H9 (cell line): Measurements from ENCODE around the gene CARD19. TPM values are rescaled to one million over a fixed set of nuclear protein-coding genes. Genes with fewer than 3 reads are reported as not detected.

ENCODE experiments used
- DNase-seq: peaks from one replicate; pipeline ENCODE4 v3.0.0-alpha.2; 2017
- H2AFZ ChIP-seq: one replicate; pipeline ENCODE4 v1.6.1; 2013; ENCODE audit warnings: mild to moderate bottlenecking, low read length, control low read depth, moderate library complexity
- H2AK5ac ChIP-seq: 2 replicates; pipeline ENCODE4 v1.6.1; 2013; ENCODE audit warnings: low read length, control low read depth, mixed read lengths; ENCODE audit not compliant: insufficient read length
- H2BK120ac ChIP-seq: one replicate; pipeline ENCODE4 v1.6.1; 2013; ENCODE audit warnings: low read depth, mild to moderate bottlenecking, low read length, control low read depth, inconsistent platforms; ENCODE audit not compliant: poor library complexity, severe bottlenecking
- H2BK12ac ChIP-seq: 2 replicates; pipeline ENCODE4 v1.6.1; 2013; ENCODE audit warnings: low read length, control low read depth, mixed read lengths, low read depth; ENCODE audit not compliant: insufficient read length
- H2BK15ac ChIP-seq: 2 replicates; pipeline ENCODE4 v1.6.1; 2013; ENCODE audit warnings: low read depth, low read length, control low read depth
- H2BK20ac ChIP-seq: one replicate; pipeline ENCODE4 v1.6.1; 2013; ENCODE audit warnings: low read depth, mild to moderate bottlenecking, low read length, control low read depth, inconsistent platforms; ENCODE audit not compliant: poor library complexity, severe bottlenecking
- H2BK5ac ChIP-seq: 2 replicates; pipeline ENCODE4 v1.6.1; 2013; ENCODE audit warnings: low read length, control low read depth, mixed read lengths; ENCODE audit not compliant: insufficient read length
- H3K14ac ChIP-seq: 2 replicates; pipeline ENCODE4 v1.6.1; 2013; ENCODE audit warnings: low read length, control low read depth; ENCODE audit not compliant: insufficient read depth
- H3K18ac ChIP-seq: 2 replicates; pipeline ENCODE4 v1.6.1; 2013; ENCODE audit warnings: low read depth, mild to moderate bottlenecking, mixed read lengths, low read length, control low read depth; ENCODE audit not compliant: insufficient read length
- H3K23ac ChIP-seq: 2 replicates; pipeline ENCODE4 v1.6.1; 2013; ENCODE audit warnings: low read length, control low read depth, mixed read lengths, low read depth; ENCODE audit not compliant: insufficient read length
- H3K23me2 ChIP-seq: 2 replicates; pipeline ENCODE4 v1.6.1; 2013; ENCODE audit warnings: low read depth, mild to moderate bottlenecking, mixed read lengths, low read length, control low read depth; ENCODE audit not compliant: insufficient read length, poor library complexity, severe bottlenecking
- H3K27ac ChIP-seq: 2 replicates; pipeline ENCODE4 v1.5.1; 2013; ENCODE audit warnings: low read length, control low read depth, mixed read lengths, low read depth; ENCODE audit not compliant: insufficient read length
- H3K27me3 ChIP-seq: 2 replicates; pipeline ENCODE4 v1.6.1; 2013; ENCODE audit warnings: low read length, control low read depth, inconsistent platforms; ENCODE audit not compliant: insufficient read depth
- H3K4ac ChIP-seq: 2 replicates; pipeline ENCODE4 v1.6.1; 2013; ENCODE audit warnings: low read depth, mild to moderate bottlenecking, control low read depth, inconsistent platforms, low read length, moderate library complexity
- H3K4me1 ChIP-seq: 2 replicates; pipeline ENCODE4 v1.6.1; 2013; ENCODE audit warnings: low read length, control low read depth, inconsistent platforms; ENCODE audit not compliant: insufficient read depth
- H3K4me2 ChIP-seq: 2 replicates; pipeline ENCODE4 v1.6.1; 2013; ENCODE audit warnings: low read length, control low read depth, mixed read lengths; ENCODE audit not compliant: insufficient read length, insufficient read depth
- H3K56ac ChIP-seq: 2 replicates; pipeline ENCODE4 v1.6.1; 2013; ENCODE audit warnings: low read depth, mild to moderate bottlenecking, mixed read lengths, low read length, control low read depth; ENCODE audit not compliant: insufficient read length
- H3K79me1 ChIP-seq: 2 replicates; pipeline ENCODE4 v1.6.1; 2013; ENCODE audit warnings: low read depth, mild to moderate bottlenecking, moderate library complexity, low read length, control low read depth, inconsistent platforms; ENCODE audit not compliant: insufficient read depth, poor library complexity, severe bottlenecking
- H3K79me2 ChIP-seq: 2 replicates; pipeline ENCODE4 v1.6.1; 2013; ENCODE audit warnings: low read length, control low read depth, inconsistent platforms; ENCODE audit not compliant: insufficient read depth
- H3K9ac ChIP-seq: 2 replicates; pipeline ENCODE4 v1.6.1; 2013; ENCODE audit warnings: low read length, control low read depth, mixed read lengths; ENCODE audit not compliant: insufficient read length; ENCODE audit errors: extremely low read depth
- H3K9me3 ChIP-seq: one replicate; pipeline ENCODE4 v1.6.1; 2013; ENCODE audit warnings: low read depth, low read length, inconsistent platforms; ENCODE audit not compliant: control insufficient read depth
- H3T11ph ChIP-seq: one replicate; pipeline ENCODE4 v1.6.1; 2013; ENCODE audit warnings: mild to moderate bottlenecking, low read length, control low read depth, inconsistent platforms
- H4K20me1 ChIP-seq: one replicate; pipeline ENCODE4 v1.6.1; 2013; ENCODE audit not compliant: control insufficient read depth, insufficient read length, insufficient read depth
- H4K5ac ChIP-seq: 2 replicates; pipeline ENCODE4 v1.6.1; 2013; ENCODE audit warnings: low read depth, mild to moderate bottlenecking, mixed read lengths, low read length, control low read depth; ENCODE audit not compliant: insufficient read length
- H4K8ac ChIP-seq: replicated peaks from 2 replicates; pipeline ENCODE4 v1.6.1; 2013; ENCODE audit warnings: low read length, control low read depth, mixed read lengths, low read depth; ENCODE audit not compliant: insufficient read length
- H4K91ac ChIP-seq: 2 replicates; pipeline ENCODE4 v1.6.1; 2013; ENCODE audit warnings: low read depth, mild to moderate bottlenecking, moderate library complexity, mixed read lengths, low read length, control low read depth; ENCODE audit not compliant: insufficient read length
- H3K27ac Mint-ChIP-seq, 3 experiments: 2 replicates in 2 of 3; 3 replicates in 1 of 3; pipeline ENCODE4 v1.8.0; 2020 to 2021; ENCODE audit warnings: mixed read lengths in 3 of 3, mild to moderate bottlenecking in 1 of 3, moderate library complexity in 1 of 3
- H3K27me3 Mint-ChIP-seq: 2 replicates; pipeline ENCODE4 v1.8.0; 2021; ENCODE audit warnings: low read depth, mild to moderate bottlenecking, moderate library complexity, mixed read lengths
- H3K36me3 Mint-ChIP-seq, 3 experiments: 2 replicates in 2 of 3; 3 replicates in 1 of 3; pipeline ENCODE4 v1.8.0; 2020 to 2021; ENCODE audit warnings: low read depth in 3 of 3, mixed read lengths in 3 of 3; ENCODE audit not compliant: insufficient read depth in 1 of 3
- H3K4me1 Mint-ChIP-seq, 2 experiments: 2 replicates each; pipeline ENCODE4 v1.8.0; 2020; ENCODE audit warnings: mixed read lengths in 2 of 2
- H3K4me3 Mint-ChIP-seq, 2 experiments: 2 replicates in 1 of 2; 3 replicates in 1 of 2; pipeline ENCODE4 v1.8.0; 2020 to 2021; ENCODE audit warnings: mild to moderate bottlenecking in 2 of 2, mixed read lengths in 2 of 2, moderate library complexity in 1 of 2
- H3K9me3 Mint-ChIP-seq, 2 experiments: 2 replicates in 1 of 2; 3 replicates in 1 of 2; pipeline ENCODE4 v1.8.0; 2020; ENCODE audit warnings: mild to moderate bottlenecking in 2 of 2, mixed read lengths in 2 of 2, moderate library complexity in 1 of 2
- WGBS: extraction: QIAGEN DNeasy Blood & Tissue Kit; methylation state at CpG from one replicate; pipeline ENCODE4 v1.1.7; 2013; ENCODE audit warnings: missing lambda C conversion rate, low lambda C conversion rate, mixed read lengths; ENCODE audit not compliant: insufficient read length; ENCODE audit errors: extremely low coverage; 5-methylcytosine and 5-hydroxymethylcytosine counted together
- total RNA-seq: library from RNA; stranded (reverse); gene quantifications from 2 replicates; pipeline ENCODE4 v1.2.1, GENCODE V29; 2021
- TF ChIP-seq, protein P1 (sequence below): fragments of 200-600 bp; sonication (generic); conservative IDR thresholded peaks from 3 replicates; pipeline ENCODE4 v1.8.0; 2021; ENCODE audit warnings: antibody characterized with exemption, mild to moderate bottlenecking

Gene CARD19
- total RNA-seq, 1 experiment from 2014 or later, result 21.4 TPM

DNA sequence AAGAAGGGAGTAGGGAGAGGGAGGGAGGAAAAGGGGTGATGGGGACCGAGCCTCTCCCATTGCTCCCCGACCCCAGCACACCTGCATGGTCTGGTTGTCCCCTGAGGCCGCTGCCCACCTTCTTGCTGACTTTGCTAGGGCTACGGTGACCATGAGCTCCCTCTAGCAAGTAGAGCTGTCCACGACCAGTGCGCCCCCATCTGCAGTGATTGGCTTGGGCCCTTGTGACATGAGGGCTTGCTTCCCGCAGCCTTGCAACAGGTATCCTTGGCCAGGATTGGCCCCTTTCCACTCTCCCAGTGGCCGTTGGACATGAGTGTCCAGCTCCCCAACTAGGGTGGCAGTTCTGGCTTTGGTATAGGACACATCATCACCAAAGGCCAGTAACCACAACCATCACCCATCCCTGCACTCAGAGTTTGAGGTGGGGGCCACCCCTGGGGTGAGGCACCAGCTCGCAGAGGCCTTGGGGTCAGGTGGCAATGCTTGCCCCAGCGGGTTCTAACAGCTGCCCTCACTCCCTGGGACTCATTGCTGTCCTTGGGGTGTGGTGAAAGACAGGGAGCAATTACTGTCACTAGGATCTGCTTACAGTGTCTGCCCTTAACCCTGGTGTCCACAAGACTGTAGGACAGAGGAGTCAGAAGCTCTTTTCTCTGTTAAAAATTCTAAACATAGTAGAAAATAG lies 55.2 kb downstream of the CARD19 start:
- Histone ChIP-seq H3K23ac (no peak overlapping the region), H3K27ac (no peak overlapping the region), H2BK20ac (no peak overlapping the region), H3K56ac (no peak overlapping the region), H3K79me1 (no peaks in the 10 kb centered on the region), H4K5ac (no peak overlapping the region), H4K20me1 (no peaks in the 10 kb centered on the region), H3K27me3 (no peaks in the 10 kb centered on the region), H2BK5ac (no peak overlapping the region), H2AK5ac (no peak overlapping the region), H3K23me2 (no peaks in the 10 kb centered on the region), H3T11ph (no peak overlapping the region), H4K91ac (no peak overlapping the region), H3K4me1 (no peaks in the 10 kb centered on the region), H2BK120ac (no peak overlapping the region), H3K9ac (no peak overlapping the region), H3K14ac (no peak overlapping the region), H3K9me3 (no peaks in the 10 kb centered on the region), H3K79me2 (no peaks in the 10 kb centered on the region), H3K18ac (no peak overlapping the region), H3K4ac (no peak overlapping the region), H2AFZ (no peak overlapping the region), H3K4me2 (no peak overlapping the region), H2BK15ac (no peak overlapping the region), H2BK12ac (no peak overlapping the region), H4K8ac (no peak overlapping the region)
- no peak overlapping the region for H3K4me3 Mint-ChIP-seq
- no CpG with 5 or more reads among the region's 10 CpGs for WGBS
- no peak overlapping the region for H3K27ac Mint-ChIP-seq
- peaks cover 2% of the 10 kb centered on the region; the same call in 1 of the 2 replicates for H3K27me3 Mint-ChIP-seq
- H3K9me3 Mint-ChIP-seq, result peaks cover 0 to 3% of the 10 kb centered on the region in 2 experiments; a peak in 1 of 5 replicates
- no peaks in the 10 kb centered on the region for H3K36me3 Mint-ChIP-seq
- DNase-seq, result peak; percentile 65
- peaks cover 0 to 2% of the 10 kb centered on the region in 2 experiments; a peak in 1 of 4 replicates for H3K4me1 Mint-ChIP-seq
- TF ChIP-seq, protein P1, sequence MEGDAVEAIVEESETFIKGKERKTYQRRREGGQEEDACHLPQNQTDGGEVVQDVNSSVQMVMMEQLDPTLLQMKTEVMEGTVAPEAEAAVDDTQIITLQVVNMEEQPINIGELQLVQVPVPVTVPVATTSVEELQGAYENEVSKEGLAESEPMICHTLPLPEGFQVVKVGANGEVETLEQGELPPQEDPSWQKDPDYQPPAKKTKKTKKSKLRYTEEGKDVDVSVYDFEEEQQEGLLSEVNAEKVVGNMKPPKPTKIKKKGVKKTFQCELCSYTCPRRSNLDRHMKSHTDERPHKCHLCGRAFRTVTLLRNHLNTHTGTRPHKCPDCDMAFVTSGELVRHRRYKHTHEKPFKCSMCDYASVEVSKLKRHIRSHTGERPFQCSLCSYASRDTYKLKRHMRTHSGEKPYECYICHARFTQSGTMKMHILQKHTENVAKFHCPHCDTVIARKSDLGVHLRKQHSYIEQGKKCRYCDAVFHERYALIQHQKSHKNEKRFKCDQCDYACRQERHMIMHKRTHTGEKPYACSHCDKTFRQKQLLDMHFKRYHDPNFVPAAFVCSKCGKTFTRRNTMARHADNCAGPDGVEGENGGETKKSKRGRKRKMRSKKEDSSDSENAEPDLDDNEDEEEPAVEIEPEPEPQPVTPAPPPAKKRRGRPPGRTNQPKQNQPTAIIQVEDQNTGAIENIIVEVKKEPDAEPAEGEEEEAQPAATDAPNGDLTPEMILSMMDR, result 0 out of 3 replicates have a peak, but pooled peaks have one; percentile 18
